OCI-M1 (cell line): ENCODE measurements around the gene TRAPPC8.
"Not testable (repeated sequence)": the region's sequence is repeated elsewhere in the genome, so short reads cannot be mapped to it uniquely, and the experiment has no call there.

Experiments
- DNase-seq: peaks from one replicate; lab custom pipeline; 2025; lab: John Stamatoyannopoulos, UW

TRAPPC8 gene

DNA sequence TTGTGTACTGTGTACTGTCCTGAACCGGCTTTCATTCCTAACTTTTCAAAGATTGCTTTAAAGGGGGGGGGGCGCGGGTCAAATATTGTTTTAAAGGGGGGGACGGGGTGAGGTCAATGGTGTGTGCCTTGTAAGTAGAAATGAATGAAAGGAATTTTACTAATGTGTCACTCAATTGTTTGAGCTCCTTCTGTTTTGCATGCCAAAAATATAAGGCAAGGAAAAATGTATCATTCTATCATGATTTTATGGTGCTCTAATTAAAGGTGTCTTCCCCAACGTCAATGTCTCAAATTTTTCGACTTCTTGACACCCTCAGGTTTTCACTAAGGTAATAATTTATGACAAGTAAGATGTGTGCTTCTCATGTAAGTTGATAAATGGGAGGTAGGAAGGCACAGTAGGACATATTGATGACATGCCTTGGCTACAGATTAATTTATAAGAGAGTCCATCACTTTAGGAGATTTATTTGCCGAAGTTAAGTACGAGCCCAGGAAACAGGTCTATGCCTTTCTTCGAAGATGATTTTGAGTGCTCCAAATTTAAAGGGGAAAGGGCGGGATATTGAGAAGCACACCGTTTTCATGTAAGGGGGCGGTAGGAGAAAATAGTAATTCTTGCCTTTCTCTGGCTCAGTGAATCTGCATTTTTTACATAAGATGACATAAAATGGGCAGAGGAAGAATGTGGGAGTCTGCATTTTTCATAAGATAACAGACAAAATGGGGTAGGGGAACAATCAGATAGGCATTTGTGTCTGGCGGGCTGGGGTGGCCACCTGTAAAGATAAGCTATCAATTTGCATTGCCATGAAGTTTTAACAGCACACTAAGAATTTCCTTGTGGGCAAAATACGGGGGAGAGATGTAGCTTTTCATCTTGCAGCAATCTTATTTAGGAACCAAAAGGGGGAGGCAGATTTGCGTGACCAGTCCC, 1.2 kb upstream of the TRAPPC8 start:
- DNase-seq, result peak; percentile 48

DNA sequence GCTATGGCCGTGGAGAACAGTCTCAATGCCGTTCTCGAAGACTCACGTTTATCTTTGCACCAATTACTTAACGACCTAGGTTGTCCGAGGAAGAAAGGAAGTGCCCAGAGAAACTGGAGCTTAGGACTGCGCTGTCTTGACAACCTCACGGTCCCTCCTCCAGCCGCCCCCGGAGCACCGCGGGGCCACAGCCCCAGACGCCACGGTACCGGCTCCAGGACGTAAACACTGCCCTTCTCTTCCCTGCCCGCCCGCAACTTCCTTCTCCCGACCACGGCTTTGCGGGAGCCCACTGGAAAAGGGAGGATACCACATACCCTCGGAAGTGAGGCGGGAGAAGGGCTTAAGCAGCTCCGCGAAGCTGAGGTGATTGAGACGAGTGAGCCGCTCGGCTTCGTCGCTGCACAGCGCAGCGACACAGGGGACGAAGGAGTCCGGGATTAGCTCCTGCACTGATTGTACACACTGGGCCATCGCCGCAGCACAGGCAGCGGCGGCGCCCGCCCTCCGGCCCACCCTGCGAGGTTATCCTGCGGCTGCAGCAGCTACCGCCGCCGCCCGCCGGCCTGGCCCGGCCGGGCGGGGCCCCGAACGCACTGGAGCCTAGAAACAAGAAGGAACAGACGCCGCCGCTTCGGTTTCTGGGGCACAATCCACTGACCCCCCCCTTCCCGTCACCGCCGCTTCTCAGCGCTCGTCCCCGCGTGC, 483 bp downstream of the TRAPPC8 start:
- DNase-seq, result peak; percentile 72

- no peak for DNase-seq
These were observed 1.7 kb downstream of the TRAPPC8 start for GRCh38 chr18:31941010-31941809.

- not testable (repeated sequence) for DNase-seq
These were observed 8.2 kb downstream of the TRAPPC8 start for GRCh38 chr18:31934773-31935172.

DNA sequence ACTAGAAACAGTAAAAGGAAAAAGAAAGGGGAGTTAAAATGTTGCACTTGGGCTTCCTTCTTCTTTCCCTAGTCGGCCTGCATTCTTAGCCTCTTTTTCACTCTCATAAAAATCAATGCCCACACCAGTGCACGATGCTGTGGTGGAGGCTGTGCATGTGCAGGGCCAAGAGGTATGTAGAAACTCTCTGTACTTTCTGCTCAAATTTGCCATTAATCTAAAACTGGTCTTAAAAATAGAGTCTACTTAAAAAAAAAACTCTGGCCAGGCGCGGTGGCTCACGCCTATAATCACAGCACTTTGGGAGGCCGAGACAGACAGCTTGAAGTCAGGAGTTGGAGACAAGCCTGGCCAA, 11.1 kb downstream of the TRAPPC8 start:
- no peak for DNase-seq

GRCh38 chr18:31931163-31931885, 11.6 kb downstream of the TRAPPC8 start:
- no peak for DNase-seq

DNA sequence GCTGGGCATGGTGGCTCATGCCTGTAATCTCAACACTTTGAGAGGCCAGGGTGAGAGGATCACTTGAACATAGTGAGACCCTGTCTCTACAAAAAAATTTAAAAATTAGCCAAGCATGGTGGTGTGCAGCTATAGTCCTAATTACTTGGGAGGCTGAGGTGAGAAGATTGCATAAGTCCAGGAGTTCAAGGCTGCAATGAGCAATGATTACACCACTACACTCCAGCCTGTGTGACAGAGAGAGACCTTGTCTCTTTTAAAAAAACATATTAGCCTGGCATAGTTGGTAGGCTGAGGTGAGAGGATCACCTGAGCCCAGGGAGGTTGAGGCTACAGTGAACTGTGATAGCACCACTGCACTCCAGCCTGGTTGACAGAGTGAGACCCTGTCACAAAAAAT, 13.7 kb downstream of the TRAPPC8 start:
- no peak for DNase-seq

- DNase-seq, result not testable (repeated sequence)
These were observed 15.9 kb downstream of the TRAPPC8 start for GRCh38 chr18:31926988-31927387.

- DNase-seq, result no peak
These were observed 22.7 kb downstream of the TRAPPC8 start for GRCh38 chr18:31920277-31920676.

- not testable (repeated sequence) for DNase-seq
These were observed 23.6 kb downstream of the TRAPPC8 start for GRCh38 chr18:31919366-31919765.

- DNase-seq, result no peak
These were observed 24.2 kb downstream of the TRAPPC8 start for GRCh38 chr18:31918733-31919132.

- DNase-seq, result no peak
These were observed 41.9 kb downstream of the TRAPPC8 start for GRCh38 chr18:31901063-31901462.

- DNase-seq, result not testable (repeated sequence)
These were observed 43.2 kb downstream of the TRAPPC8 start for GRCh38 chr18:31899771-31900170.

DNA sequence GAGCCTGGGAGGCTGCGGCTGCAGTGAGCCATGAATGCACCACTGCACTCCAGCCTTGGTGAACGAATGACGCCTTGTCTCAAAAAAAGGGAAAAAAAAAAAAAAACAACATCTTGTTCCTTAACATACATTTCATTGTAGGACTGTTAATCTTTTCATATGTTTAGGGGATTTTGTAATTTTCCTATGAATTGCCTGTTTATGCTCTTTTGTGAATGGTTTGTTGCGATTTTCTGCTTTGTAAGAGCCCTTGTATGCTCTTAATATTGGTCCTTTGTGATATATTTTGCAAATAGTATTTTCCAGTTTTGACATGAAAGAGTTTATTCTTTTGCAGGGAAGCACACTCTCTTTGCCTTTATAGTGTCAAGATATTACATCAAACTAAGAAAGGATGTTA, 50.0 kb downstream of the TRAPPC8 start:
- no peak for DNase-seq

DNA sequence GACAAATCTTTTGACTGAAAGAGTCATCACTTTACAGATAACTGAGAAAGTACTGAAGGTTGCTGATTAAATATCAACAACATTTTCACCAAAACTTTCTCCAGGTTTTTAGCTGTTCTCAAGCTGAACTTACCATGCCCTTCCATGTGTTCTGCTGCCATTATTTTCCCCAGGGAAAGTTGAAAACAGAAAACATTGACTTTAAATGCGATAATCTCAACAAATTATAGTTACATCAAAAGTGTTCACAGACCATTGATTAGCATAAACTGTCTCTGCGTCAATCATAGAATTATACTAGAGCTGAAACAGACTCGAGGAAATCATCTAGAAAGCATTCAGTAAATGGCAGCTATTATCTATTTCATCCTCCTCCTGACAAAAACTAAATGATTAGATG, 51.4 kb downstream of the TRAPPC8 start:
- no peak for DNase-seq

DNA sequence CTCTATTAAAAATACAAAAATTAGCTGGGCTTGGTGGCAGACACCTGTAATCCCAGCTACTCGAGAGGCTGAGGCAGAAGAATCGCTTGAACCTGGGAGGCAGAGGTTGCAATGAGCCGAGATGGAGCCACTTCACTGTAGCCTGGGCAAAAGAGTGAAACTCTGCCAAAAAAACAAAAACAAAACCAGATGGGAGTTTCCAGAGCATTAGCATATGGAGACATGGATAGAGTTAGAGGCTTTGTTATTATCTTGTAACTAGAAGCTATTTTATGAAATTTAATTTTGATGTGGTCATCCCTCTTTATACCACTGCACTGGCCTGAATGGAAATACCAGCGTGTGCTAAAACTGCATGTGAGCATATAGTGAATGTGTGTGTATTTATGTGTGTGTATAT, 58.9 kb downstream of the TRAPPC8 start:
- no peak for DNase-seq

- DNase-seq, result peak; percentile 14
These were observed 62.6 kb downstream of the TRAPPC8 start for GRCh38 chr18:31880186-31880898.

- no peak for DNase-seq
These were observed 64.6 kb downstream of the TRAPPC8 start for GRCh38 chr18:31878358-31878757.

- DNase-seq, result no peak
These were observed 65.0 kb downstream of the TRAPPC8 start for GRCh38 chr18:31877900-31878299.

DNA sequence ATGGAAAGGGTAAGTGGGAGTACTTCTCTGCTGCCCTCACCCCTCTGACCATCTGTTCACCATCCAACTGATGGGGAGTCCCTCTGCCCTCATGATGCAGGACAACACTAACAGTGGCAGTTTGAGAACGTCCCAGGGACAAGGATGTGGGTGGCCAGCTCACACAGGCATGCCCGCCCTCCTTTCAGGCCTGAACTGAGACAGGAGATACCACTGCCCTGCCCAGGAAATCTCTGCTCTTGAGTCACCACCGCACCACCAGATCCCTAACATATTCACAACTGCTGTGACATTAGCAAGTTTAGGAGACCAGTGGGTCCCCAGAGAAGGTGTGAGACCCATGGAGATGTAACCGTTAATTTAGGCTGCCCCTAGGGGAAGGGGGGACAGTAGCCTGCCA, 66.2 kb downstream of the TRAPPC8 start:
- no peak for DNase-seq

DNA sequence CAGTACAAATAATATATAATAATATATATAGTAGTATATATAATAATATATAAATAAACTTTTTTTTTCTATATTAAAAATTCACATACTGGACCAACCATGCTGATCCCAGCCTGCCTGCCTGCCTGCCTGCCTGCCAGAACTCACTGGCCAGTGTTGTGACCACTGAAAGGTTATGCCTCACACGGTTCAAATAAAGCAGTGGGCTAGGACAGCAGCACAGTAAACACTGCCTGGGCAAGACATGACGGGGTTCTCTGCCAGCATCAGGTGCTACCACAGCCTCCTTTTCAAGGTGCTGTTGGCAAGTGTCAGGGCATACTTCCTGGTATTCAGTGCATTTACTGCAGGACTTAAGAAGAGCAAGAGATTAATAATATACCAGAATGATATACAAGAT, 67.6 kb downstream of the TRAPPC8 start:
- no peak for DNase-seq
